GM23338 (cell line): ENCODE results near the gene SLC12A3. TPM values are rescaled to one million over a fixed set of nuclear protein-coding genes. Genes with fewer than 3 reads are reported as not detected.

ENCODE experiments used
- ATAC-seq: fragments of 200-7000 bp; cut with Tn5 transposase; 3 replicates; pipeline ENCODE4 v1.9.1; 2020
- DNase-seq: peaks from one replicate; pipeline ENCODE4 v3.0.0-alpha.2; 2015; ENCODE audit warnings: low spot score
- H2AFZ ChIP-seq: fragments of 200-600 bp; sonication (generic); 2 replicates; pipeline ENCODE4 v1.8.0; 2016; ENCODE audit warnings: antibody characterized with exemption, mild to moderate bottlenecking, moderate library complexity
- H3F3A ChIP-seq: fragments of 200-600 bp; sonication (generic); replicated peaks from 2 replicates; pipeline ENCODE4 v1.8.0; 2017; ENCODE audit warnings: antibody characterized with exemption, mixed run types, low read depth
- H3K27ac ChIP-seq: fragments of 200-600 bp; sonication (generic); 2 replicates; pipeline ENCODE4 v1.6.1; 2016; ENCODE audit warnings: low read depth
- H3K27me3 ChIP-seq: fragments of 200-600 bp; sonication (generic); 2 replicates; pipeline ENCODE4 v1.8.0; 2016; ENCODE audit warnings: mild to moderate bottlenecking, mixed run types, moderate library complexity; ENCODE audit not compliant: insufficient read depth
- H3K36me3 ChIP-seq: fragments of 200-600 bp; sonication (generic); 2 replicates; pipeline ENCODE4 v1.8.0; 2016; ENCODE audit warnings: mild to moderate bottlenecking; ENCODE audit not compliant: insufficient read depth
- H3K4me1 ChIP-seq: fragments of 200-600 bp; sonication (generic); 2 replicates; pipeline ENCODE4 v1.8.0; 2016; ENCODE audit warnings: mild to moderate bottlenecking, moderate library complexity; ENCODE audit not compliant: insufficient read depth
- H3K4me2 ChIP-seq: fragments of 200-600 bp; sonication (generic); 2 replicates; pipeline ENCODE4 v1.7.1; 2017; ENCODE audit warnings: mixed run types
- H3K4me3 ChIP-seq: fragments of 200-600 bp; sonication (generic); 2 replicates; pipeline ENCODE4 v1.6.1; 2016; ENCODE audit warnings: mixed run types
- H3K79me2 ChIP-seq: fragments of 200-600 bp; sonication (generic); replicated peaks from 2 replicates; pipeline ENCODE4 v1.8.0; 2017; ENCODE audit warnings: mild to moderate bottlenecking; ENCODE audit not compliant: insufficient read depth
- H3K9me2 ChIP-seq: fragments of 200-600 bp; sonication (generic); 2 replicates; pipeline ENCODE4 v1.8.0; 2017; ENCODE audit not compliant: insufficient read depth
- H4K20me1 ChIP-seq: fragments of 200-600 bp; sonication (generic); replicated peaks from 2 replicates; pipeline ENCODE4 v1.8.0; 2017; ENCODE audit warnings: mild to moderate bottlenecking; ENCODE audit not compliant: insufficient read depth
- H3K27ac Mint-ChIP-seq: 2 replicates; pipeline ENCODE4 v1.8.0; 2020; ENCODE audit warnings: inconsistent platforms, mild to moderate bottlenecking, moderate library complexity, mixed read lengths
- H3K27me3 Mint-ChIP-seq: 3 replicates; pipeline ENCODE4 v1.8.0; 2022; ENCODE audit warnings: low read depth, mild to moderate bottlenecking, moderate library complexity, mixed read lengths, inconsistent platforms; ENCODE audit not compliant: insufficient read depth, poor library complexity
- H3K36me3 Mint-ChIP-seq: 3 replicates; pipeline ENCODE4 v1.8.0; 2021; ENCODE audit warnings: low read depth, mild to moderate bottlenecking, inconsistent platforms, moderate library complexity, mixed read lengths
- H3K4me1 Mint-ChIP-seq: 3 replicates; pipeline ENCODE4 v1.8.0; 2020; ENCODE audit warnings: mild to moderate bottlenecking, inconsistent platforms, mixed read lengths
- H3K4me3 Mint-ChIP-seq: 3 replicates; pipeline ENCODE4 v1.8.0; 2021; ENCODE audit warnings: moderate library complexity, mild to moderate bottlenecking, inconsistent platforms, mixed read lengths
- H3K9me3 Mint-ChIP-seq: 3 replicates; pipeline ENCODE4 v1.8.0; 2020; ENCODE audit warnings: moderate library complexity, mild to moderate bottlenecking, inconsistent platforms, mixed read lengths
- CREB1 ChIP-seq: fragments of 250-450 bp; sonication (Bioruptor Pico); IDR thresholded peaks from 2 replicates; pipeline ENCODE4 v1.5.0; 2020; ENCODE audit warnings: low read depth, mild to moderate bottlenecking, moderate library complexity
- EZH2phosphoT487 ChIP-seq: fragments of 200-600 bp; sonication (generic); IDR thresholded peaks from one replicate; pipeline ENCODE4 v1.8.1; 2018; ENCODE audit warnings: antibody characterized with exemption; ENCODE audit not compliant: unreplicated experiment
- JUNB ChIP-seq: IDR thresholded peaks from one replicate; pipeline ENCODE4 v1.6.1; 2016; ENCODE audit warnings: antibody characterized with exemption; ENCODE audit not compliant: unreplicated experiment
- NANOG ChIP-seq: IDR thresholded peaks from 2 replicates; pipeline ENCODE4 v1.6.1; 2016; ENCODE audit warnings: antibody characterized with exemption, borderline replicate concordance
- POLR2AphosphoS5 ChIP-seq: IDR thresholded peaks from 2 replicates; pipeline ENCODE4 v1.6.1; 2016; ENCODE audit warnings: antibody characterized with exemption, low read depth
- REST ChIP-seq: IDR thresholded peaks from one replicate; pipeline ENCODE4 v1.6.1; 2018; ENCODE audit warnings: antibody characterized with exemption; ENCODE audit not compliant: unreplicated experiment
- STAT1 ChIP-seq: IDR thresholded peaks from one replicate; pipeline ENCODE4 v1.6.1; 2016; ENCODE audit warnings: antibody characterized with exemption; ENCODE audit not compliant: unreplicated experiment
- ZNF114 ChIP-seq: fragments of 250-450 bp; sonication (Bioruptor Pico); IDR thresholded peaks from 2 replicates; pipeline ENCODE4 v1.5.0; 2020; ENCODE audit warnings: mild to moderate bottlenecking, moderate library complexity
- ZNF331 ChIP-seq: fragments of 250-450 bp; sonication (Bioruptor Pico); IDR thresholded peaks from 2 replicates; pipeline ENCODE4 v1.5.0; 2020; ENCODE audit warnings: low read depth, mild to moderate bottlenecking, moderate library complexity
- ZNF462 ChIP-seq: fragments of 250-450 bp; sonication (Bioruptor Pico); IDR thresholded peaks from 2 replicates; pipeline ENCODE4 v1.5.0; 2020; ENCODE audit warnings: mild to moderate bottlenecking, moderate library complexity
- polyA plus RNA-seq: library from polyadenylated mRNA; unstranded; fragments of >200 nt; fragmentation: Nextera tagmentation; extraction: Ambion mirVana; gene quantifications from 2 replicates; pipeline ENCODE4 v1.2.1, GENCODE V29; 2016
- total RNA-seq: library from RNA; depleted of rRNA; stranded (reverse); fragments of >200 nt; shearing (Covaris generic); gene quantifications from 2 replicates; pipeline ENCODE4 v1.2.3, GENCODE V29; 2014
- TF ChIP-seq, protein P1 (sequence below): IDR thresholded peaks from 2 replicates; pipeline ENCODE4 v1.6.1; 2016; ENCODE audit warnings: antibody characterized with exemption
- TF ChIP-seq, protein P2 (sequence below), 2 experiments: fragments of 200-600 bp in 1 of 2; sonication (generic) in 1 of 2; conservative IDR thresholded peaks; 2 replicates each; pipeline versions ENCODE4 v1.5.1 to v1.6.1; 2016 to 2017; ENCODE audit warnings: antibody characterized with exemption in 2 of 2, low read depth in 2 of 2, mild to moderate bottlenecking in 2 of 2, moderate library complexity in 1 of 2

SLC12A3 gene
- total and polyA plus RNA-seq, 2 experiments from 2014 or later, result not detected

GRCh38 chr16:56836410-56837230 is 28.4 kb upstream of the SLC12A3 start:
- Histone ChIP-seq H3K36me3 (peaks cover 27% of the 10 kb centered on the region), H4K20me1 (peaks cover 4% of the 10 kb centered on the region), H3K79me2 (no peaks in the 10 kb centered on the region), H3K9me2 (no peaks in the 10 kb centered on the region), H3K27me3 (no peaks in the 10 kb centered on the region), H2AFZ (no peak overlapping the region), H3K27ac (no peak overlapping the region), H3K4me1 (no peaks in the 10 kb centered on the region), H3K4me2 (no peak overlapping the region), H3K4me3 (no peak overlapping the region), H3F3A (no peaks in the 10 kb centered on the region)
- H3K9me3 Mint-ChIP-seq, result no peaks in the 10 kb centered on the region
- no peak for ATAC-seq
- H3K36me3 Mint-ChIP-seq, result peaks cover 83% of the 10 kb centered on the region
- no peak for DNase-seq
- TF ChIP-seq, protein P1, sequence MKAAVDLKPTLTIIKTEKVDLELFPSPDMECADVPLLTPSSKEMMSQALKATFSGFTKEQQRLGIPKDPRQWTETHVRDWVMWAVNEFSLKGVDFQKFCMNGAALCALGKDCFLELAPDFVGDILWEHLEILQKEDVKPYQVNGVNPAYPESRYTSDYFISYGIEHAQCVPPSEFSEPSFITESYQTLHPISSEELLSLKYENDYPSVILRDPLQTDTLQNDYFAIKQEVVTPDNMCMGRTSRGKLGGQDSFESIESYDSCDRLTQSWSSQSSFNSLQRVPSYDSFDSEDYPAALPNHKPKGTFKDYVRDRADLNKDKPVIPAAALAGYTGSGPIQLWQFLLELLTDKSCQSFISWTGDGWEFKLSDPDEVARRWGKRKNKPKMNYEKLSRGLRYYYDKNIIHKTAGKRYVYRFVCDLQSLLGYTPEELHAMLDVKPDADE, result no peak
- TF ChIP-seq POLR2AphosphoS5, result no peak
- TF ChIP-seq JUNB, result no peak
- no peak for TF ChIP-seq ZNF114
- TF ChIP-seq REST, result no peak
- TF ChIP-seq NANOG, result no peak
- no peak for TF ChIP-seq ZNF462 (CRISPR knock-in tag)
- TF ChIP-seq CREB1 (CRISPR knock-in tag), result no peak
- TF ChIP-seq, protein P2, sequence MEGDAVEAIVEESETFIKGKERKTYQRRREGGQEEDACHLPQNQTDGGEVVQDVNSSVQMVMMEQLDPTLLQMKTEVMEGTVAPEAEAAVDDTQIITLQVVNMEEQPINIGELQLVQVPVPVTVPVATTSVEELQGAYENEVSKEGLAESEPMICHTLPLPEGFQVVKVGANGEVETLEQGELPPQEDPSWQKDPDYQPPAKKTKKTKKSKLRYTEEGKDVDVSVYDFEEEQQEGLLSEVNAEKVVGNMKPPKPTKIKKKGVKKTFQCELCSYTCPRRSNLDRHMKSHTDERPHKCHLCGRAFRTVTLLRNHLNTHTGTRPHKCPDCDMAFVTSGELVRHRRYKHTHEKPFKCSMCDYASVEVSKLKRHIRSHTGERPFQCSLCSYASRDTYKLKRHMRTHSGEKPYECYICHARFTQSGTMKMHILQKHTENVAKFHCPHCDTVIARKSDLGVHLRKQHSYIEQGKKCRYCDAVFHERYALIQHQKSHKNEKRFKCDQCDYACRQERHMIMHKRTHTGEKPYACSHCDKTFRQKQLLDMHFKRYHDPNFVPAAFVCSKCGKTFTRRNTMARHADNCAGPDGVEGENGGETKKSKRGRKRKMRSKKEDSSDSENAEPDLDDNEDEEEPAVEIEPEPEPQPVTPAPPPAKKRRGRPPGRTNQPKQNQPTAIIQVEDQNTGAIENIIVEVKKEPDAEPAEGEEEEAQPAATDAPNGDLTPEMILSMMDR (conservative IDR thresholded peaks at IDR 0.05; ENCODE audit: low read depth in 2 of 2), result no peak
- no peak for TF ChIP-seq ZNF331 (CRISPR knock-in tag)
- no peak for TF ChIP-seq EZH2phosphoT487
- no peak for TF ChIP-seq STAT1
- H3K27me3 Mint-ChIP-seq, result peaks cover 6% of the 10 kb centered on the region
- no peaks in the 10 kb centered on the region for H3K4me1 Mint-ChIP-seq
- no peak overlapping the region for H3K4me3 Mint-ChIP-seq
- no peak overlapping the region for H3K27ac Mint-ChIP-seq
